Measurements from ENCODE around the gene CRYAA. TPM values are rescaled to one million over a fixed set of nuclear protein-coding genes. Genes with fewer than 3 reads are reported as not detected.

The CRYAA gene
- total and polyA plus RNA-seq, 2 donors (not counting 3 experiments of a cell fraction or from before 2014, with no cell fraction given): not detected

GRCh38 chr21:43201491-43201890 lies 32.7 kb downstream of the CRYAA start:
- Histone ChIP-seq H3K4me3 (replicated peaks in 1 of 3; ENCODE audit: insufficient read depth in 1 of 3, low read depth in 1 of 3, low read length in 3 of 3) (no peak overlapping the region), H3K4me2 (ENCODE audit: insufficient read depth, low read length) (no peak overlapping the region), H3K36me3 (ENCODE audit: control insufficient read depth in 2 of 2, extremely low read depth in 1 of 2, insufficient read depth in 2 of 2, low read length in 2 of 2) (no peaks in the 10 kb centered on the region), H3K4me1 (ENCODE audit: control insufficient read depth, extremely low read depth, insufficient read depth, low read length) (no peaks in the 10 kb centered on the region), H3K9me3 (replicated peaks; ENCODE audit: control insufficient read depth, insufficient read depth, low read length) (peaks cover 4% of the 10 kb centered on the region), H4K20me1 (replicated peaks; ENCODE audit: control insufficient read depth, extremely low read depth, insufficient read depth, low read length) (no peaks in the 10 kb centered on the region), H3K27me3 (ENCODE audit: control insufficient read depth in 2 of 2, insufficient read depth in 2 of 2, low read length in 2 of 2) (peaks cover 7 to 20% of the 10 kb centered on the region in 2 experiments), H3K9me1 (replicated peaks; ENCODE audit: control insufficient read depth, extremely low read depth, insufficient read depth, low read length) (no peaks in the 10 kb centered on the region), H3K9ac (replicated peaks; ENCODE audit: extremely low read depth, insufficient read depth, low read length) (no peak overlapping the region), H3K27ac (ENCODE audit: insufficient read depth, low read depth, low read length) (no peak overlapping the region), H3K79me2 (ENCODE audit: control insufficient read depth, insufficient read depth, low read length) (no peaks in the 10 kb centered on the region), H2AFZ (ENCODE audit: low read depth, low read length) (no peak overlapping the region)
- POLR2A ChIA-PET: no interaction called here
- TF ChIP-seq JUN (IDR thresholded peaks at IDR 0.05; ENCODE audit: borderline replicate concordance, insufficient read depth, insufficient read length, low read depth) (no peak), GATA2 (IDR thresholded peaks at IDR 0.05; ENCODE audit: insufficient read depth, insufficient read length, low read depth, low read length) (no peak), POLR2AphosphoS5 (IDR thresholded peaks at IDR 0.05; ENCODE audit: insufficient read depth, low read depth, low read length) (no peak), POLR2A (IDR thresholded peaks at IDR 0.05; ENCODE audit: low read depth, low read length) (no peak), MYC (IDR thresholded peaks at IDR 0.05; ENCODE audit: low read depth, low read length) (no peak), MAX (IDR thresholded peaks at IDR 0.05; ENCODE audit: insufficient read depth, insufficient read length) (no peak), FOS (IDR thresholded peaks at IDR 0.05; ENCODE audit: borderline replicate concordance, insufficient read depth, low read length) (no peak)
- dilution Hi-C loops (cut with MboI; ENCODE audit: extremely low pct_ligation_motif_present, low sequenced_read_pairs): no loop called here
- DNase-seq (ENCODE audit: low read depth, low spot score) (no peak), FAIRE-seq (no peak)
- intact Hi-C loops (cut with micrococcal nuclease): no loop called here
- BruUV-seq (replicated peaks): no TSS peak
- CTCF ChIA-PET: interaction anchor here (0.9 kb wide), 1 partner anchor 9 kb away, joined by 3 read pairs; no protein-coding TSS in a partner anchor

GRCh38 chr21:43203591-43203990 lies 34.8 kb downstream of the CRYAA start:
- Histone ChIP-seq H3K4me1 (ENCODE audit: control insufficient read depth, extremely low read depth, insufficient read depth, low read length) (no peaks in the 10 kb centered on the region), H3K9me1 (replicated peaks; ENCODE audit: control insufficient read depth, extremely low read depth, insufficient read depth, low read length) (no peaks in the 10 kb centered on the region), H3K27me3 (ENCODE audit: control insufficient read depth in 2 of 2, insufficient read depth in 2 of 2, low read length in 2 of 2) (peaks cover 0 to 7% of the 10 kb centered on the region in 2 experiments), H3K4me2 (ENCODE audit: insufficient read depth, low read length) (no peak overlapping the region), H3K27ac (ENCODE audit: insufficient read depth, low read depth, low read length) (no peak overlapping the region), H3K9me3 (replicated peaks; ENCODE audit: control insufficient read depth, insufficient read depth, low read length) (peaks cover 4% of the 10 kb centered on the region), H3K79me2 (ENCODE audit: control insufficient read depth, insufficient read depth, low read length) (no peaks in the 10 kb centered on the region), H3K36me3 (ENCODE audit: control insufficient read depth in 2 of 2, extremely low read depth in 1 of 2, insufficient read depth in 2 of 2, low read length in 2 of 2) (no peaks in the 10 kb centered on the region), H3K4me3 (replicated peaks in 1 of 3; ENCODE audit: insufficient read depth in 1 of 3, low read depth in 1 of 3, low read length in 3 of 3) (no peak overlapping the region), H3K9ac (replicated peaks; ENCODE audit: extremely low read depth, insufficient read depth, low read length) (no peak overlapping the region), H2AFZ (ENCODE audit: low read depth, low read length) (no peak overlapping the region), H4K20me1 (replicated peaks; ENCODE audit: control insufficient read depth, extremely low read depth, insufficient read depth, low read length) (no peaks in the 10 kb centered on the region)
- dilution Hi-C loops (cut with MboI; ENCODE audit: extremely low pct_ligation_motif_present, low sequenced_read_pairs): no loop called here
- intact Hi-C loops (cut with micrococcal nuclease): no loop called here
- CTCF ChIA-PET: no interaction called here
- POLR2A ChIA-PET: no interaction called here
- FAIRE-seq: no peak
- TF ChIP-seq POLR2AphosphoS5 (IDR thresholded peaks at IDR 0.05; ENCODE audit: insufficient read depth, low read depth, low read length): no peak
- TF ChIP-seq GATA2 (IDR thresholded peaks at IDR 0.05; ENCODE audit: insufficient read depth, insufficient read length, low read depth, low read length): no peak
- TF ChIP-seq FOS (IDR thresholded peaks at IDR 0.05; ENCODE audit: borderline replicate concordance, insufficient read depth, low read length): no peak
- no peak for TF ChIP-seq CTCF (IDR thresholded peaks at IDR 0.05; ENCODE audit: extremely low read depth in 1 of 2, insufficient read depth in 1 of 2, low read depth in 1 of 2, low read length in 2 of 2)
- TF ChIP-seq JUN (IDR thresholded peaks at IDR 0.05; ENCODE audit: borderline replicate concordance, insufficient read depth, insufficient read length, low read depth): no peak
- no peak for TF ChIP-seq POLR2A (IDR thresholded peaks at IDR 0.05; ENCODE audit: low read depth, low read length)
- TF ChIP-seq MAX (IDR thresholded peaks at IDR 0.05; ENCODE audit: insufficient read depth, insufficient read length): no peak
- no peak for TF ChIP-seq MYC (IDR thresholded peaks at IDR 0.05; ENCODE audit: low read depth, low read length)
- TF ChIP-seq EZH2 (IDR thresholded peaks at IDR 0.05; ENCODE audit: borderline replicate concordance, low read depth, low read length, severe bottlenecking): no peak
- no TSS peak for BruUV-seq (replicated peaks)
- no peak for DNase-seq (ENCODE audit: low read depth, low spot score)

Measured in endothelial cell of umbilical vein (primary cell).